ENCODE data around the gene SDK1.
"Not testable (repeated sequence)": the region's sequence is repeated elsewhere in the genome, so short reads cannot be mapped to it uniquely, and the experiment has no call there.

GRCh38 chr7:4313911-4314310, 1012.9 kb downstream of the SDK1 start:
- not testable (repeated sequence) for TF ChIP-seq CTCF (IDR thresholded peaks at IDR 0.05 in 4 of 5, conservative IDR thresholded peaks at IDR 0.05 in 1 of 5); POLR2A (IDR thresholded peaks at IDR 0.05)
